Cerebellar cortex (tissue), 1 donor: ENCODE results near the gene LRRC18.
A peak's percentile ranks its signal among the peaks of the same experiment; 100 is the strongest.

Source experiments
- DNase-seq: peaks from one replicate; pipeline ENCODE4 v3.0.0-alpha.2; 2015; ENCODE audit warnings: low spot score

Gene LRRC18

DNA sequence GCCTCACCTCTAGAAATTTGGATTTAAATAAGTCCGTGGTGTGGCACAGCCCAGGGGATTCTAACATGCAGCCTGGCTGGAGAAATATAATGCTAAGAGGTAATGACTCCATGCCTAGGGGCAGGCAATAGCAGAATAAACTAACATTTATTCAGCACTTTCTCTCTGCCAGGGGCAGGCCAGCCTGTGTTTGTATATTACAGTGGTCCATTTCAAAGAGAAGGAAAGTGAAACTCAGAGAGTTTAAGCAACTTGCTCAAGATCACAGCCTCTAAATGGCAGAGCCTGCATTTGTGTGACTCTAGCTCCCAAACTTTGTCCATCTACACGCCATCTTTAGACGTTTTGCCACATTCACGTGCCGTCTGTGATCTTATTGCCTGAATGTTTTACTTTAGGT is 6.7 kb upstream of the LRRC18 start:
- DNase-seq = no peak

DNA sequence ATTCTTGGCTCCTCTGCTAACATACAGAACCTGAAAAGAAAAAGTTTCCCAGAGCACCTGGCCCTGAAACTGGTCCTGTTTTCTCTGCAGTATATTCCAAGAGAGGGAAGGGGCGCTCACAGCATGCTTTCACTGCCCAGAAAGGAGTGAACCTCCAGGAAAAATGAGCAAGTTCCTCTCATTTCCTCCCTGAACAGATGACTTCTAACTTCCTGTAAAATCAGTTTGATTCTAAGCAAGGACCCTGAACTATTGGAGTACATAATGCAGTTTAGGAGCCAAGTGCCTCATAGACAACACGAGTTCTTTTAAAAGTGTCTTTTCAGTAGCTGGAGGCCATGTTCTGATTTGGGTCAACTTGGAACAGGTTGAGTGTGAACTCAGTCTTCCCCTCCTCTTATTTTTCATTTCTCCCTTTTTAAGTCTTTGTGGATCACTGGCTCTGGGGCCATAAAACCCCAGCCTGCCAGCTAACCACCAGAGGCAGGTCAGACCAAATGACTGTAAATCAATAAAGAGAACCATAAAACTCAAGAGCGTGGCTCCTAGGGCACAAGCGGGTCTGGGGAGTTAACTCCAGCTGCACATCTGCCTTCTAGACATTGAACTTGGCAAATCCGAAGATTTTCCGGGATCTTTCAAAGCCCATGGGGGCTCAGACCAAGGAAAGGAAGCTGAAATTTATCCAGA is 5.9 kb upstream of the LRRC18 start:
- no peak for DNase-seq

DNA sequence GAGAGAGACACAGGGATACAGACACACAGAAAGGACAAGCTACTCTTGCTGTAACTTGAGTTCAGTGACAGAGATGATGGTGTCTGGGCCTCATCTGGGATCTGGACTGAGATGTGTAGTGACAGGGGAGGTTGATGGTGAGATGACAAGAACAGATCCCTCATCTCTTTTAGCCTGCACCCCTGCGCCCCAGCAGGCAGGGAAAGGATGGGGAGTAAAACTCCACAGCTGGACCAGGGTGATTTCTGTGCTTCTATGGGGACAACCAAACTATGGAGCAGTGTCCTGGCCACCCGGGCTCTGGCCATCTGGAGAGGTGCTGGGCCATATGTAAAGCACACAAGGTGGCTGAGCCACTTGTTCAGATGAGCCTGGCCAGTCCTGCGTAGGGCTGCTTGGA is 4.5 kb upstream of the LRRC18 start:
- peak; percentile 16 for DNase-seq

DNA sequence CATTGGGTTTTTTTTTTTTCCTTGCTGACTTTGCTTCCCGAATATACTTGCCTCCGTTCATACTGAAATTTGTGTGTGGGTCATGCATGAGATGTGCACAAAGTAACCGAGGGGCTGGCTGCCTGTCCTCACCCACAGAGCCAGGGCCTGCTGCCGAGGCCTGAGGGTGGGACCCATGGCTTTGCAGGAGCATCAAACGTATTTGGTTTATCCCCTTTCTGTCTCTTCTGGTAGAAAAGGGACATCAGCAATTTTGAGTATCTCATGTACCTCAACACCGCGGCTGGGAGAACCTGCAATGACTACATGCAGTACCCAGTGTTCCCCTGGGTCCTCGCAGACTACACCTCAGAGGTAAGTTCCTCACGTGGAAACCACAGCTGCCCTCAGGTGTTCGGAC is 3.5 kb upstream of the LRRC18 start:
- no peak for DNase-seq

DNA sequence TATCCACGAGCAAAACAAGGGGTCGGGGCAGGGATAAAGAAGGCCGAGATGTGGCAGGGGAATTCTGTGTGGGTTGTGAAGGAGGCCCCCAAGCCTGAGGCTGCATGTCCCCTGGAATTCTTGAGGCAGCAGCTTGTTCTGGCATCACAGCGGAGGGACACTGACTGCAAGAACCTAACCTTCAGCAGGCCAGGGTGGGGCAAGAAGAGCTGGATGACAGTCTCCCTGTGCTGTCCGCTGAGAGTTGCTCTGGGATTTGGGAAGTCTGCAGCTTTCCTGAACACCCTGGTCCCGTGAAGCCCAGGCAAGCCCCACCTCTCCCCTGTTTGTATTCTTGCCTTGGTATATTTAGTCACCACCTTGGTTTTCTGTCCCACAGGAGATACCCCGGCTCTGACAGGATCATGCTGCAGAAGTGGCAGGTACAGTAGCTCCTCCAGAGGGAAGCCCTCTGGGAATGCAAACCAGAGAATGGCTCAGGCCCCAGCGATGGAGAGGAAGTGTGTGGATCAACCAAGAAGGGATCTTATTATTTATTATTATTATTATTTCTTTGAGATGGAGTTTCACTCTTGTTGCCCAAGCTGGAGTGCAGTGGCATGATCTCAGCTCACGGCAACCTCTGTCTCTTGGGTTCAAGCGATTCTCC is 1.9 kb upstream of the LRRC18 start:
- no peak for DNase-seq

DNA sequence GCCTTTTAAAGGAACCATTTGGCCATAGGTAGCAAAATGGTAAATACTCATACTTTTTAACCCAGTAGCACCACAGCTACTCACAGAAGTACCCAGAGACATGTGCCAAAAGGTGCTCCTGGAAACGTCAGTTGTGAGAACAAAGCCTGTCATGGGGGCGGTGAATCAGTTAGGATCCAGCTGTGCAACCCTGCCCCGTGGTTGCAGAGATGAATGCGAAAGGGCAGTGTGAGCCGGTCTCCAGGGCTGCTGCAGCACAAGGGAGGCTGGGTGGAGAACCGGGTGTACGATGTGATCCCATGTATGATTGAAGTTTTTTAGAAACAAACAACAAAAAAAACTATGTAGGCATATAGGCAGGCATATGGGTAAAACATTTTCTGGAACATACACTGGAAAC is 1.3 kb upstream of the LRRC18 start:
- DNase-seq = no peak

DNA sequence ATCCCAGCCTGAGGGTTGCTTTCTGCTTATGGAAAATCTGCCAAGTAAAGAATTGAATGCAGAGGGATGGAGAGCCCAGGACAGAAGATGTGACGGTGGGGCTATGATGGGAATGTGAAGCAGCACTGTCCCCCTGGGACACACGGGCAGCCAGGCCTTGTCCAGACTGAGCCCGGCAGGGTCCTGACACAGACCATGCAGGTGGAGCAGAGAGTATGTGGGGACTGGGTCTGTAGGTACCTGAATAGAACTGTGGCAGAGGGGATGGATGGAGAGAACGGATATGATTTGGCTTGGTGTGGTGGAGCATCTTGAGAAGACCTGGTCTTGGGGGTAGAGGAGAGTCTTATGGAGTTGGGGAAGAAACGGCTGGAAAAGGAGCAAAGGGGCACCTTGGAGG is 732 bp upstream of the LRRC18 start:
- no peak for DNase-seq

DNA sequence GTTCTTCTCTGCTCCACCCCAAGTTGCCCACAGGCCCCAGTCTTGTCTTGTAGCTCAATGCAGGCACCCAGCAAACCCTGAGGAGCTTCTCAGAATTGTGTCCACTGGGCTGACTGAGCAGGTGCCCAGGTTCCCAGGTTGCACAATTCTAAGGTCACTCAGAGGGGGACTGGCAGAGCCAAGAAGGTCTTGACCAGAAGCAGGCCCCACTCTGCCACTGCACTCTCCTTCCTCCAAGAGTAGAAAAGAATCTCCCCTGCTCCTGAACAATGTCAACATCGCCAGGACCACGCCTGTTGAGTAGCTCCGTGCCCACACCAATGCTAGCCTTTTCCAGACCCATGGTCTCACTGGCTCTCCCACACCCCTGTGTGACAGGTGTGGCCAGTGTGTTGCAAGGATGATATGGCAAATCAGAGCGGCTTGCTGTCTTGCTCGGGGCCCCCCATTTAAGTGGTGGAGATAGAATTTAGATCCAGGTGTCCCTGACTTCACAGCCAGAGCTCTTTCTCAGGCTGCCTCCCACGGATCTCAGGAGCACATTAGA is 577 bp downstream of the LRRC18 start:
- no peak for DNase-seq

DNA sequence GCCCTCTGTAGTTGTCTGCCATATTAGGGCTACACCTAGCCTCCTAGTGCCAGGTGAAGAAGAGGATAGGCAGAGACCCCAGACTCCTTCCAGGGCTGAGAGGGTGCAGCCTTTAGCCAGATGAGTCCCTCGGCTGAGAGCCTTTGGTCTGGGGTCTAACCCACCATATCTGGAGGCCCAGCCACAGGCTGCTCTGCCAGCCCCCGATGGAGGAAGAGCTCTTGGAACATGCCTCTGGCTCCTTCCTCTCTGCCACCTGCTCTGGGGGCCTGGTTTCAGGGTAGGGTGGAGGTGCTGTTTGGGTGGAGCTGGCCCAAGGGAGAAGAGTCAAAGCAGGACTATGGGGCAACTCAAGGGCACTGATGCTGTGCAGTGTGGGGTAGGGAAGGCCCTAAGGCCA is 1.4 kb downstream of the LRRC18 start:
- DNase-seq = no peak

DNA sequence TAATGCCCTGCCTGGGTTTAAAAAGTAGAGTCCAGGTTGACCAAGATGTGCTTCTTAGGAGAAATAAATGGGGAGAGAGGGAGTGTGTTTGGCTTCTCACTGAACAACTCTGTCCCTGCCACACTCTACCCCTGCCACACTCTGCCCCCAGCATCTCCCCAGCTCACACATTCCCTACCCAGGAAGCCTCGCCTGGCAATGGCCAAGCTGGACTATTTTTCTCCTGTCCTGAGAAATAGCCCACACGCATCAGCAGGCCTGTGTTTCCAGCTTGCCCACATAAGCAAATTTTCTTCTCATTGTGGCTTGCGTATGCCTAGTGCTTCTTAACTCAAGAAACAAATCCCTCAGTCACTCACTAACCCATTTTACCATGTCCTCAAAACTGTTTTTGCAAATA is 1.8 kb downstream of the LRRC18 start:
- DNase-seq = no peak

DNA sequence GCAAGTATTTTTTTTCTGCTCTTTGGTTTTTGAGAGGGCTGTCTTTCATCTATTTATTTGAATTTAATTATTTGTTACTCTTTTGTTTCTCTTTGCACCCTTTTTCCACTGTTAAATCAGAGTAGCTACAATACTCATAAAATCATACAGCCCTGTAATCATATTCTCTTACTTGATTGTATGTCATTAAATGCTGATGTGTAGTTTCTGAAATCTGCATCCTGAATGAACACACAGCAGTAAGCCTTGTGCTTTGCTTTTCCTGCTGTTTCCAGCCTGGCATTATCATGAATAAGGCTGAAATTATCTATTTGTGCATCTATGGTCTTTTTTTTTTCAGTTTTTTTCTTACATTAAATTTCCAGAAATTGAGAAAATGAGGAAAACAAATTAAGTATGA is 4.1 kb downstream of the LRRC18 start:
- DNase-seq = no peak

DNA sequence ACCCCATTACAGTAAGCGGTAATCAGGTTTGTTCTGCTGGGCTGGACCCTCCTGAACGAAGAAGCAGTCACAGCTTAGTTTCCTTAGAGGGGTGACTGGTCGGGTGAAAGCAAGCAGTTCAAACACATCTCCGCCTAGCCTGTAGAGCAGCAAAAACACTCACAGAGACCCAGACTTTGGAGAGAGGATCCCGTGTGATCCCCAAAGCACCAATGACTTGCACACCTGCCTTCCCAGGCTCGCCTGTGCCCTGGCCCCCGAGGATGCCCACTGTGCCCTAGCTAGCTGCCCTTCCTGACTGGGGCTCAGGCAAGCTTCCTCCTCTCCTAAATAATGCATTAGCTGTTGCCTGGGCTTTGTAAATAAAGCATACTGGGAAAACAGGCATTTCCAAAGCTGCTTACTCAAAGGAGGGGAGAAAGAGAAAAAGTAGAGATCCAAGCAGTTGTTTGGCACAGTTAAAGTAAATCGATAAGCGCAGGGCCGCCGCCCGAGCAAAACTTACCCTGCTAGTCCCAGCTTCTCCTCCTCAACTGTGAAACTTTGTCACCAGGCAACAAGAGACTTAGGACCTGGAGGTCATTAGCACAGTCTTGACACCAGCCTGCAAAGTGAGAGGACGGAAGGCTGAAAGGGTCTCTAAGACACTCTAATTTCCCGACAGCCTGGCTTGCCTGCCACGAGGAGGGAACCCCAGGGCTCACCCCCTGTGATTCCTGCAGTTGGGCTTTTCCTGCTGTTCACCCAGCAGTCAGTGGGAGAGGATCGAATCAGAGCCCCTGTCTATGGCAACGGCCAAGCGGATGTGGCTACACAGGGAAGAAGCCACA is 4.8 kb downstream of the LRRC18 start:
- no peak for DNase-seq

DNA sequence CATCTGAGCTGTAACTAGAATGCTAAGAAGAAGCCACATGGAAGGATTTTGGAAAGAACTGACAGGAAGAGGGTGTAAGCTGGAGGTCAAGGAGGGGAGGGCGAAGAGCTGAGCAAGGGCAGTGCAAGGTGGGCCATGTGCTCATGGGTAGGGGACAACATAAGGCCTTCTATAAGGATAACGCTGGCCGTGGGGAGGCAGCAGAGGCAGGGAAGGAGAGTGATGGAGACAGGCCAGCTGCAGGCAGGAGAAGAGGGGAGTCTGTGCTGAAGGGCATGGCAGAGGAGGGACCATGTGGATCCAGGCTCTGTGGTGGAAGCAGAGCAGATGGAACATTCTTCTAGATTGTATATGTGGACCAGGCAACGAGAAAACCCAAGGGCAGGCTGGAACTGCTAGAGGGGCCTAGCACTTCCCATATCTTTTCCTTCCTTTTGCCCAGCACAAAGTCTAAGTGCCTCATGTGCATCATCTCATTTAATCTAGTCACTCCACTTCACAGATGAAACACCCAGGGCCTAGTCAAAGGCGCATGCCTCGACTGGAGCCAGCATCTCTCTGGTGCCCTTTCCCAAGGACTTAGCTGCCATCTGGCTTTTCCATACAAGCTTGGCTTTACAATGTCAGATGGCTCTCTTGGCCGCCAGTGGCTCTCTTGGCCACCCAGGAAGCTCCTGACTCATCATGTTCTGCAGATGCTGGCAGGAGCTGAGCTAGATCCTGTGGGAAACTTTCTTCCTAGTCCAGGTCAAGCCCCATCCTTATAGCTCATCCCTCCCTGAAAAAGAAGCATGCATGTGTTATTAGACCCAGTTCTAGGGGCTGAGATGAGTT is 6.6 kb downstream of the LRRC18 start:
- DNase-seq = peak; percentile 29

DNA sequence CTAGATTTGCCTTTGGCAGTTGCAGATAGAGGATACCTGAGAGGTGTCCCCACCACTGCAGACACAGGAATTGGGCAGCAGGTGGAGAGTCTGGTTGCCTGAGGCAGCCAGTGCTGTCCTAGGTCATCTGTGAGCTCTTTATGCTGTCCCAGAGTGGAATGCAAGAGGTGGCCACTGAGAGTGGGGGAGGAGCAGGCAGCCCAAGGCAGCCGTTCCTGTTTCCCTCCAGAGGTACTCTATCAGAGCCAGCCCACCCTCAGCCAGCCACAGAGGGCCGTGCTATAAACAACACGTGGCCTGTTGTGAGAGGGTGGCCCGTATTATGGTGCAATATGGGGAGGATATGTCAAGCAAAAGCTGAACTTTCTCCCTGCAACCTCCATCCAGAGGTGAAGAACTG is 8.5 kb downstream of the LRRC18 start:
- no peak for DNase-seq

DNA sequence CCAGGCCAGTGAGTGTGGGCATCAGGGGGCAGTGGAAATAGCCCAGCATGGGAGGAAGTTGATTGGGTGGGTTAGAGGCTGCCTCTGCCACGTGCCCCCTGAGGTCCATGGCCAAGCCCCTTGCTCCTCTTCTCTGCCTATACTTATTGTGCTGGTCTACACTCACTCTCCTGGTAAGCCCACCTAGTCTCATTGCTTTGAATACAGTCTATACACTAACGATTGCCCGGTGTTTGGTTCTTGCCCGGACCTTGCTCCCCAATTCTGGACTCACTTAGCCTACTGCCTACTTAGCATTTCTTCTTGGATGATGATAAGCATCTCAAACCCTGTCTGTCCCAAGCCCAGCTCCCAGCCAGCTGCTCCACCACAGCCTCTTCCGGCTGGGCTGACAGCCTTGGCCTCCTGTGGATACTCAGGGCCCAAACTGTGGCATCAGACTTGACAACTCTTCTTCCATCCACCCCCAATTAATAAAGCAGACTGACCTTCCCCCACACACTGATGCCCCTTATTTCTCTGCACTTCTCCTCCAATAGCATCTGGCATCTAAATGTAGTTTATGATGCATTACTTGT is 10.1 kb downstream of the LRRC18 start:
- DNase-seq = no peak

DNA sequence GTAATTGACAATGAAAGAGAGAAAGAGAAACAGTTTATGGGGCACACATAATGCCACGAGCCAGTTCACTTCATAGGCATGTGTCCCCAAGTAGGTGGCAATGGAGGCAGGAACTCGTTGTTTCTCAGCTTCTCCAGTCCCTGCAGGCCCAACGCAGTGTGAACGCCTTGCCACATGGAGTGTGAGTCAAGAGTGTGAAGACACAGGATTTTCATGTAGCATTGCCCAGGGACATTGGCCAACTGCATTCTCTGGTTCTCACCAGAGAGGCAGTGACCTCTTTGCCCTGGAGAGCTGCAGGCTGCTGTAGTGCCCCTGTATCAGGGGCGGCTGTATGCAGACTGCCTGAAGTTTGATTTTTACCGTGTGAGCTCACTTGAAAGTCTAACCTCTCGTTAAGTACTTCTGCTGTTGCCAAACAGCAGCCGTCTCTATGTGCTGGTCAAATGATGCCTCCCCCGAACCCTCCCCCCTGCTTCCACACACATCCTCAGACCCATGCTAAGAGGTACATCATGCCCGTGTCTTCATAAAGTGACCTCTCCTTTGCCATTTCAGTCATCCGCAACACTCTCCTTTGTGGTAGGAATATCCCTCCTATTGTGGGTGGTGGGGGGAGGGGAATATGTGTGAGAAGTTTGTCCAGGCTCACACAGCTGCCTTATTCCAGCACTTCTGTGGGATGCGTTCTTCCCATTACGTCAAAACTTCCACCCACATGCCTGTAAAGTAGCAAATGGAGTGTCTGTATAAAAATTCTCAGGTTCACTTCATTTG is 12.7 kb downstream of the LRRC18 start:
- no peak for DNase-seq

DNA sequence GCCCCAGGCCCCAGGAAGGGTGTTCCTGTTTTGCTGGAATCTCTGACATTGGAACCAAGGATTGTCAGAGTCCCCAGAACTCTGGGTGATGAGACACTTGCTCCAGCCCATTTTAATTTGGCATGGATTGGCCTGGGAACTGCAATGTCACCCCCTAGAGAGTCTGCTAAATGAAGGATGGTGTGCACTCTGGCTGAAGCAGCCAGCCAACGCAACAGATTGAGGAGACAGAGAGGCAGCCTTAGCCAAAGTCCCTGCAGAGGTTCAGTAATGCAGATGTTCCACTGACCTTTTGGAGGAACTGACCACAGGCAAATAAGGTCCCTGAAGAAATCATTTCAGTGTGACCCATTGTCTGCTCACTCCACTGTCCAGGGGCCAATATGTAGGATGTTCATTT is 13.4 kb downstream of the LRRC18 start:
- DNase-seq = no peak

DNA sequence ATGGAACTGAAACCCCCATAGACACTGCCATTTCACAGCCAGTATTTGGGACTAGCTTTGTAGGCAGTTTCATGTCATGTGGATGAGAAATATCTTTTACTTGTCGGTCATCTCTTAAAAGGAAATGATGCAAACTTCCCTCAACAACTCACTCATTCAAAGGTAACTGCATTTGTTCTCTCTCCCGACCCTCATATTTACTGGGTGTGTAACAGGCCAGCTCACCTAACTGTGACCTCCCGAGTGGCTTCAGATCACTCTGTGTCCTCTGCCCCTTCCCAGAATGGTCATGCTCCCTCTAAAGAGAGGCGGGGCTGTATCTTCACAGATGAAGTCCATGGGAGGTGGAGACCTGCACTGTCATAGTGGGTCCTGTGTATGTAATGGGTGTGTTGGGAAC is 14.7 kb downstream of the LRRC18 start:
- DNase-seq = no peak

DNA sequence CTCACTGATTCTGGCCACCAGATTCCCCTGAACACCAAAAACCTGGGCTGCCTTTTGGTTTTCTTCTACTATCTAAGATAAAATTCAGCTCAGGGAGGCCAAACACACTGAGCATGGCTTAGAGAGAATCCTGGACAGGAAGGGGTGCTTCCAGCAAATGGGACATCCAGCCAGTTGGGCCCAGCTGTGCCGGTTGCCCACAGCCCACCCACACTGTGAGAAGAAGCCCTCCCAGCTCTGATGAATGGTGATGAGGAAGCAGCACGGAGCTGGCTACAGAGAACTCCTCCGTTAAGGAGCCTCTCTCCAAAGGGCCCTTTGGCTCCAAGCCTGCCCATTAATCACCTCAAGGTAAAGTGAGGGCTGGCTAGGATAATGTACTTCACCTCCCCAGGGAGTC is 15.9 kb downstream of the LRRC18 start:
- no peak for DNase-seq

DNA sequence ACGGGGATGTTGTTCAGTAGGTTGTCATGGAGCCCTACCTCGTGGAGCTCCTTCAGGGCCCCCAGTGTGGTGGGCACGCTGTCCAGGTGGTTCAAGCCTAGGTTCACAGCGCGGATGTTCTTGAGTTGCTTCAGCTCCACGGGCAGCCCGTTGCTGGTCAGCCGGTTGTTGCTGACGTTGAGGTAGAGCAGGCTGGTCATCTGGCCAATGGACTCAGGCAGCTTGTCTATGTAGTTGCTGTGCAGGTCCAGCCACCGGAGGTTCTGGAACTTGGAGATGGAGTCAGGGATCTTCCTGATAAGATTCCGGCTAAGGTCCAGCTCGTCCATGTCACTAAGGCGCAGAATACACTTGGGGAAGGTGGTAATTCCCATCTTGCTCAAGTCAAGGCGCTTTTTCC is 26.0 kb downstream of the LRRC18 start:
- no peak for DNase-seq

DNA sequence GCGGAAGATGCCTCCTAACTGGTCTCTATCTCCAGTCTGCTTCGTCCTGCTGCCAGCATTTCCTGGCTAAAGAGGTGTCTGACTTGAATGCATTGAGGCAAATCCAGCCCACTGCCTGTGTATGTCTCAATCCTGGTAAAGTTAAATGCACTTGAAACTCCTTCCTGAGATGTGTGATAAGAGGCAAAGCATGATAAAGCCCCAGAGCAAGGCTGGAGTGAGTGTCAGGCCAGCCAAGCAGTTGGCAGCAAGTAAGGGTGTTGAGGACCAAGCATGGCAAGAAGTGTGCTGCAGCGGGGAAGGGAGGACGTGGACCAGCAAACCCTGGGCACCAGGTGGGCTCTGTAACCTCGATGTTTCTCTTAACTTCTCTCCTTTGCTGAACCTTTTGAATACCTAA is 29.1 kb downstream of the LRRC18 start:
- DNase-seq = no peak
